Cardiac muscle cell (in vitro differentiated cells and primary cell): Measurements from ENCODE around the gene WDR72. TPM values are rescaled to one million over a fixed set of nuclear protein-coding genes. Genes with fewer than 3 reads are reported as not detected.

Experiments
- DNase-seq, 2 donors: peaks; one replicate each; pipeline versions ENCODE4 v3.0.0 to v3.0.0-alpha.2; 2010 to 2017; ENCODE audit warnings: low read depth in 1 of 2, low spot score in 1 of 2
- H3K27ac ChIP-seq: fragments of 200-600 bp; sonication (generic); 2 replicates; pipeline ENCODE4 v1.5.1; 2016
- H3K27me3 ChIP-seq: fragments of 200-600 bp; sonication (generic); 2 replicates; pipeline ENCODE4 v1.6.0; 2016; ENCODE audit warnings: control low read depth
- H3K36me3 ChIP-seq: fragments of 200-600 bp; sonication (generic); 2 replicates; pipeline ENCODE4 v1.5.1; 2016; ENCODE audit warnings: control low read depth
- H3K4me1 ChIP-seq: fragments of 200-600 bp; sonication (generic); 2 replicates; pipeline ENCODE4 v1.8.1; 2017; ENCODE audit warnings: low read depth, mild to moderate bottlenecking, mixed run types
- H3K4me3 ChIP-seq: fragments of 200-600 bp; sonication (generic); 2 replicates; pipeline ENCODE4 v1.5.1; 2016; ENCODE audit warnings: mild to moderate bottlenecking
- H3K9me3 ChIP-seq: fragments of 200-600 bp; sonication (generic); 2 replicates; pipeline ENCODE4 v1.5.1; 2017; ENCODE audit warnings: low read depth, mild to moderate bottlenecking, control low read depth
- polyA plus RNA-seq: library from polyadenylated mRNA; unstranded; fragments of >200 nt; fragmentation: Nextera tagmentation; extraction: Ambion mirVana; gene quantifications from 2 replicates; pipeline ENCODE4 v1.2.1, GENCODE V29; 2016
- total RNA-seq: library from RNA; depleted of rRNA; stranded (reverse); fragments of >200 nt; gene quantifications from 2 replicates; pipeline ENCODE4 v1.2.3, GENCODE V29; 2016
- TF ChIP-seq, protein P1 (sequence below): IDR thresholded peaks from 2 replicates; pipeline ENCODE4 v1.5.1; 2012; ENCODE audit warnings: low read depth, mild to moderate bottlenecking, low read length

WDR72 gene
- total and polyA plus RNA-seq, 2 experiments from 2014 or later = 4.5 to 8.9 TPM

- DNase-seq = no peak
- no peaks in the 10 kb centered on the region for H3K36me3 ChIP-seq
- no peak overlapping the region for H3K27ac ChIP-seq
- TF ChIP-seq, protein P1, sequence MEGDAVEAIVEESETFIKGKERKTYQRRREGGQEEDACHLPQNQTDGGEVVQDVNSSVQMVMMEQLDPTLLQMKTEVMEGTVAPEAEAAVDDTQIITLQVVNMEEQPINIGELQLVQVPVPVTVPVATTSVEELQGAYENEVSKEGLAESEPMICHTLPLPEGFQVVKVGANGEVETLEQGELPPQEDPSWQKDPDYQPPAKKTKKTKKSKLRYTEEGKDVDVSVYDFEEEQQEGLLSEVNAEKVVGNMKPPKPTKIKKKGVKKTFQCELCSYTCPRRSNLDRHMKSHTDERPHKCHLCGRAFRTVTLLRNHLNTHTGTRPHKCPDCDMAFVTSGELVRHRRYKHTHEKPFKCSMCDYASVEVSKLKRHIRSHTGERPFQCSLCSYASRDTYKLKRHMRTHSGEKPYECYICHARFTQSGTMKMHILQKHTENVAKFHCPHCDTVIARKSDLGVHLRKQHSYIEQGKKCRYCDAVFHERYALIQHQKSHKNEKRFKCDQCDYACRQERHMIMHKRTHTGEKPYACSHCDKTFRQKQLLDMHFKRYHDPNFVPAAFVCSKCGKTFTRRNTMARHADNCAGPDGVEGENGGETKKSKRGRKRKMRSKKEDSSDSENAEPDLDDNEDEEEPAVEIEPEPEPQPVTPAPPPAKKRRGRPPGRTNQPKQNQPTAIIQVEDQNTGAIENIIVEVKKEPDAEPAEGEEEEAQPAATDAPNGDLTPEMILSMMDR = no peak
- no peaks in the 10 kb centered on the region for H3K27me3 ChIP-seq
- H3K4me1 ChIP-seq = peaks cover 10% of the 10 kb centered on the region
- H3K9me3 ChIP-seq = no peaks in the 10 kb centered on the region
- H3K4me3 ChIP-seq = no peak overlapping the region
Measured at GRCh38 chr15:53534105-53534839, 225.2 kb downstream of the WDR72 start.

DNA sequence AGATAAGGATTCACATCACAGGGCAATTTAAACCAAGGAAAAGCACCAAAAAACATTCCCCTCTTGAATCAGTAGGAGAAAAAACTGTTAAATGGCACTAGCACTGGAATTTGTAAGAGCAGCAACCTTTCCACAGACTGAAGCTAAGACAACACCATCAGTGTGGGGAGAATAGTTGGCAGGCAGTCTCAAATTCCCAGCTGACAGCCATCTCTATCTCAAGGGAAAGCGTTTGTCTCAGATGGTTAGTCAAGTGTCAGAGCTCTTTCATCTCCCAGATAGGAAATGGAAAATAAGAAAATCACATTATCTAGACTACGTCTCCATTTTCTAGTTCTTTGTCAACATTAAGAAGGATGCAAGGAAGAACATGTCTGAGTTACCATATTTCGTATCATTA is 228.7 kb downstream of the WDR72 start:
- H3K4me3 ChIP-seq = no peak overlapping the region
- DNase-seq = peak in 1 of 2 donors; percentile 5
- H3K36me3 ChIP-seq = no peaks in the 10 kb centered on the region
- H3K4me1 ChIP-seq = peaks cover 17% of the 10 kb centered on the region
- H3K27me3 ChIP-seq = no peaks in the 10 kb centered on the region
- H3K9me3 ChIP-seq = no peaks in the 10 kb centered on the region
- TF ChIP-seq, protein P1 = no peak
- no peak overlapping the region for H3K27ac ChIP-seq

GRCh38 chr15:53527996-53528395 is 231.5 kb downstream of the WDR72 start:
- TF ChIP-seq, protein P1 = no peak
- Histone ChIP-seq H3K4me3 (no peak overlapping the region), H3K9me3 (no peaks in the 10 kb centered on the region), H3K4me1 (peaks cover 25% of the 10 kb centered on the region), H3K27ac (no peak overlapping the region), H3K27me3 (no peaks in the 10 kb centered on the region), H3K36me3 (no peaks in the 10 kb centered on the region)
- no peak for DNase-seq

- Histone ChIP-seq H3K27ac (no peak overlapping the region), H3K27me3 (no peaks in the 10 kb centered on the region), H3K9me3 (no peaks in the 10 kb centered on the region), H3K36me3 (no peaks in the 10 kb centered on the region), H3K4me1 (peaks cover 41% of the 10 kb centered on the region), H3K4me3 (no peak overlapping the region)
- TF ChIP-seq, protein P1 = no peak
- DNase-seq = no peak
Measured at GRCh38 chr15:53525894-53526293, 233.6 kb downstream of the WDR72 start.

DNA sequence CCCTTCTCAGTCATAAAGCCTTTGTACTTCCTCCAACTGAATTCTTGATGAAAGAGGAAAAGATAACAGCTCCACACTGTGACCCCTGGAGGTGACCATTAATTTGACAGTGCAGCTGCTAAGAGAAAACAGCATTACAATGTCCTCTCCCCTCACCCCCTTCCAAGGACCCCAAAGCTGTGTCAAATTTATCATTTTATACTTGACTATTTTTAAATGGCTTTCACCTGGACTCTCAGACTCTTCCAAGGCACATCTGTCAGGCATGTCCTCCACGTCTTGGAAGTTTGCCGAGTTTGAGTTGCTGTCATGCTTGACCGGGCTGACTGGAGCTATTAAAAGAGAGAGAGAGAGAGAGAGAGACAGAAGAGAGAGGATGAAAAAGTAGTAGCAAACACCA is 236.5 kb downstream of the WDR72 start:
- Histone ChIP-seq H3K4me1 (peaks cover 37% of the 10 kb centered on the region), H3K4me3 (no peak overlapping the region), H3K36me3 (no peaks in the 10 kb centered on the region), H3K9me3 (no peaks in the 10 kb centered on the region), H3K27ac (peak overlapping the region; percentile 57), H3K27me3 (no peaks in the 10 kb centered on the region)
- TF ChIP-seq, protein P1 = no peak
- peak in 1 of 2 donors; percentile 42 for DNase-seq
